GM12874 (cell line): ENCODE results near the gene PITPNM3.

Experiments used
- TF ChIP-seq, protein P1 (sequence below): IDR thresholded peaks from 2 replicates; pipeline ENCODE4 v1.5.1; 2011; ENCODE audit warnings: low read depth, mild to moderate bottlenecking, control low read depth, low read length, moderate library complexity; ENCODE audit not compliant: insufficient read depth

PITPNM3 gene

DNA sequence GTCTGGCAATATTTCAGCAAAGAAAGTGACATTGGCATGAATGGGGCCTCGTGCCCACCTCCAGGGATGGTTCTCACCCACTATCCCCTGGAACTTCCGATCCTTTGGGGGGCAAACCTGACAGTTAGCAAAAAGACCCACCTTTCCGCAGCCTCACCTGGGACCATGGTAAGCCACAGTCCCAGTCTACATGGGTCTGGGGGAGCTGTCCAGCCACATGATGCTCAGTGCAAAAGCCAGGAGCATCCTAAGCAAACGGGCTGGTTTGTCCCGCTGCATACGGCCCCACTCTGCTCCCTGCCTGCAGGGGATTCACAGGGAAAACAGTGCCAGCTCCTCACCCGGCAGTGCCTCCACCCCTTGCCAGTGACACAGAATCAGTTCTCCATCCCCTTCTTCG, 140.7 kb downstream of the PITPNM3 start:
- TF ChIP-seq, protein P1, sequence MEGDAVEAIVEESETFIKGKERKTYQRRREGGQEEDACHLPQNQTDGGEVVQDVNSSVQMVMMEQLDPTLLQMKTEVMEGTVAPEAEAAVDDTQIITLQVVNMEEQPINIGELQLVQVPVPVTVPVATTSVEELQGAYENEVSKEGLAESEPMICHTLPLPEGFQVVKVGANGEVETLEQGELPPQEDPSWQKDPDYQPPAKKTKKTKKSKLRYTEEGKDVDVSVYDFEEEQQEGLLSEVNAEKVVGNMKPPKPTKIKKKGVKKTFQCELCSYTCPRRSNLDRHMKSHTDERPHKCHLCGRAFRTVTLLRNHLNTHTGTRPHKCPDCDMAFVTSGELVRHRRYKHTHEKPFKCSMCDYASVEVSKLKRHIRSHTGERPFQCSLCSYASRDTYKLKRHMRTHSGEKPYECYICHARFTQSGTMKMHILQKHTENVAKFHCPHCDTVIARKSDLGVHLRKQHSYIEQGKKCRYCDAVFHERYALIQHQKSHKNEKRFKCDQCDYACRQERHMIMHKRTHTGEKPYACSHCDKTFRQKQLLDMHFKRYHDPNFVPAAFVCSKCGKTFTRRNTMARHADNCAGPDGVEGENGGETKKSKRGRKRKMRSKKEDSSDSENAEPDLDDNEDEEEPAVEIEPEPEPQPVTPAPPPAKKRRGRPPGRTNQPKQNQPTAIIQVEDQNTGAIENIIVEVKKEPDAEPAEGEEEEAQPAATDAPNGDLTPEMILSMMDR = no peak

GRCh38 chr17:6413065-6413464, 143.3 kb downstream of the PITPNM3 start:
- TF ChIP-seq, protein P1 = peak; percentile 42; the same call in 1 of the 2 replicates

DNA sequence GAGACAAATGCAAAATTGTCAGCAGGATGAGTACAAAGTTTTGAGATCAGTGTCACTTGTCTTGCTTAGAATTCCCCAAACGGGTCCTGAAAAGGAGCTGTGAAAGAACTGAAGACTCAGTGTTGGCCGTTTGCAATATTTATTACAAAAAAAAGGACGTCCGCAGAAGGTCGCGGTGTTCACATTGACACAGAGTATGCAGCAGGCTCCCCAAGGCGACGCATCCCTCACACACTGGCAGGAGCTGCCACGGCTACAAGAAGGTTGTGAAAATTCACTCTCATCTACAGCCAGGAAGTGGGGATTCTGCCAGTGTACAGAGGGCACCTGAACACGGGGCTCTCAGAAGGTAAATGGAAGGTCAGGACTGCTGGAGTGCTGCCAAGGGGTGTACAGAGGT, 147.6 kb downstream of the PITPNM3 start:
- TF ChIP-seq, protein P1 = no peak

DNA sequence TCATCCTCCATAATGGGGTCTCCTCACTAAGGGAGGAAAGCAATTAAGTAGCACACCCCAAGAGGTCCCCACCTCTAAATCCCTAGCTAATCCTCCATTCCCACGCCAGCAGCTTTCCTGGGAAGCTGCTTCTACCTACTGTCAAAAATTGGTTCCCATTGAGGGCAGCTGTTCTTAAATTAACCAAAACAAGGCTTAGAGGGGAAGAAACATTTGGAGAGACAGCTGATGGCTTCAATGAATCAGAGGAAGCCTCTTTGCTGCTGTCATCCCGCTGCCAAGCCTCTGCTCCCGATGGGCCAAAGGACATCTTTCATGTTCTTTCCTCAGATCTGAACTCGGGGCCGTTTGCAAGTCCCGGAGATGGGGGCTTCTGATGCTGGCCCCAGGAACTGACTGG, 148.1 kb downstream of the PITPNM3 start:
- TF ChIP-seq, protein P1 = no peak

DNA sequence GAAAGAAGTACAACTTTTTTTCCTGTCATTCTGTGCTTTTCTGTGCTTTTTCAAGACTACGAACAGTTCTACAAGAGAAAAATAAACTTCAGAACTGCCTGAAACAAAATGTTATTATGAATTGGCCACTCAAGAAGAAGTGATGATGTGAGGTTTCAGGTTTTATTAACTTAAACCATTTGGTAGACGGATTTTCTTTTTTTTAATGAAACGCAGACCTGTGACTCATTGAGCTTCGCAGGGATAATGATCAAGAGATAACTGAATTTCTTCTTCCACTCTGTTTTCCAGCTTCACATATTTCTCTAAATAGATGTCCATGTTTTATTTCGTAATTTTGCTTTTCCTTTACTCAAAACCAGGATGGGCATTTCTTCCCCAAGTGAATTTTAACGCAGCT, 154.1 kb downstream of the PITPNM3 start:
- TF ChIP-seq, protein P1 = no peak
